Inflammatory macrophage treated with lipopolysaccharide for 4 hours (primary cell): ENCODE results near the gene LPCAT2.

Experiments used
- DNase-seq: peaks from one replicate; pipeline ENCODE4 v3.0.0-alpha.2; 2020

The LPCAT2 gene

GRCh38 chr16:55480228-55480655 lies 28.6 kb upstream of the LPCAT2 start:
- DNase-seq: no peak

GRCh38 chr16:55481023-55481422 lies 27.8 kb upstream of the LPCAT2 start:
- DNase-seq: no peak

GRCh38 chr16:55482056-55482455 lies 26.8 kb upstream of the LPCAT2 start:
- DNase-seq: no peak

GRCh38 chr16:55487048-55487803 lies 21.6 kb upstream of the LPCAT2 start:
- DNase-seq: no peak

GRCh38 chr16:55488306-55488705 lies 20.6 kb upstream of the LPCAT2 start:
- DNase-seq: no peak

GRCh38 chr16:55489119-55489955 lies 19.5 kb upstream of the LPCAT2 start:
- no peak for DNase-seq

- no peak for DNase-seq
These were observed 19.0 kb upstream of the LPCAT2 start for GRCh38 chr16:55489956-55490265.

GRCh38 chr16:55490301-55490700 lies 18.6 kb upstream of the LPCAT2 start:
- DNase-seq: no peak

- no peak for DNase-seq
These were observed 17.2 kb upstream of the LPCAT2 start for GRCh38 chr16:55491691-55492090.

GRCh38 chr16:55492756-55493380 lies 16.0 kb upstream of the LPCAT2 start:
- DNase-seq: no peak

- peak; percentile 70 for DNase-seq
These were observed 13.9 kb upstream of the LPCAT2 start for GRCh38 chr16:55494994-55495421.

- DNase-seq: no peak
These were observed 13.1 kb upstream of the LPCAT2 start for GRCh38 chr16:55495616-55496289.

- DNase-seq: no peak
These were observed 12.2 kb upstream of the LPCAT2 start for GRCh38 chr16:55496509-55497145.

- DNase-seq: no peak
These were observed 11.3 kb upstream of the LPCAT2 start for GRCh38 chr16:55497558-55497957.

- DNase-seq: no peak
These were observed 10.8 kb upstream of the LPCAT2 start for GRCh38 chr16:55498101-55498500.

- DNase-seq: no peak
These were observed 9.6 kb upstream of the LPCAT2 start for GRCh38 chr16:55499281-55499680.

GRCh38 chr16:55499951-55500529 lies 8.8 kb upstream of the LPCAT2 start:
- peak; percentile 38 for DNase-seq

- DNase-seq: peak; percentile 60
These were observed 8.3 kb upstream of the LPCAT2 start for GRCh38 chr16:55500530-55501011.

- DNase-seq: no peak
These were observed 7.1 kb upstream of the LPCAT2 start for GRCh38 chr16:55501549-55502322.

GRCh38 chr16:55502801-55503366 lies 6.0 kb upstream of the LPCAT2 start:
- no peak for DNase-seq
